Cortex of kidney (tissue), 1 donor: ENCODE results near the gene GPC5.
"Not testable (repeated sequence)": the region's sequence is repeated elsewhere in the genome, so short reads cannot be mapped to it uniquely, and the experiment has no call there.

Source experiments
- DNase-seq: peaks from one replicate; lab custom pipeline; 2025; lab: John Stamatoyannopoulos, UW

Gene GPC5

GRCh38 chr13:92843549-92843948 is 1445.1 kb downstream of the GPC5 start:
- DNase-seq = no peak

GRCh38 chr13:92849381-92849780 is 1451.0 kb downstream of the GPC5 start:
- no peak for DNase-seq

GRCh38 chr13:92864584-92865284 is 1466.3 kb downstream of the GPC5 start:
- no peak for DNase-seq

- DNase-seq = no peak
Observed at GRCh38 chr13:92873029-92873428, 1474.6 kb downstream of the GPC5 start.

GRCh38 chr13:92886535-92887077 is 1488.2 kb downstream of the GPC5 start:
- DNase-seq = no peak

- DNase-seq = no peak
Observed at GRCh38 chr13:92894447-92894846, 1496.0 kb downstream of the GPC5 start.

- no peak for DNase-seq
Observed at GRCh38 chr13:92896842-92897241, 1498.4 kb downstream of the GPC5 start.

DNA sequence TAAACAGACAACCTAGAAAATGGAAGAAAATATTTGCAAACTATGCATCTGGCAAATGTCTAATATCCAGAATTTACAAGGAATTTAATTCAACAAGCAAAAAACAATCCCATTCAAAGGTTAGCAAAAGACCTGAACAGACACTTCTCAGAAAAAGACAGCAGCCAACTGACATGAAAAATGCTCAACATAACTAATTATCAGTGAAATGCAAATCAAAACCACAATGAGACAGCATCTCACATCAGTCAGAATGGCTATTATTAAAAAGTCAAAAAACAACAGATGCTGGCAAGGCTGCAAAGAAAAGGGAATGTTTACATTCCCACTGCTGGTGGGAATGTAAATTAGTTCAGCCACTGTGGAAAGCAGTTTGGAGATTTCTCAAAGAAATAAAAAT is 1500.5 kb downstream of the GPC5 start:
- not testable (repeated sequence) for DNase-seq

GRCh38 chr13:92900446-92900845 is 1502.0 kb downstream of the GPC5 start:
- no peak for DNase-seq

GRCh38 chr13:92901739-92902138 is 1503.3 kb downstream of the GPC5 start:
- no peak for DNase-seq

DNA sequence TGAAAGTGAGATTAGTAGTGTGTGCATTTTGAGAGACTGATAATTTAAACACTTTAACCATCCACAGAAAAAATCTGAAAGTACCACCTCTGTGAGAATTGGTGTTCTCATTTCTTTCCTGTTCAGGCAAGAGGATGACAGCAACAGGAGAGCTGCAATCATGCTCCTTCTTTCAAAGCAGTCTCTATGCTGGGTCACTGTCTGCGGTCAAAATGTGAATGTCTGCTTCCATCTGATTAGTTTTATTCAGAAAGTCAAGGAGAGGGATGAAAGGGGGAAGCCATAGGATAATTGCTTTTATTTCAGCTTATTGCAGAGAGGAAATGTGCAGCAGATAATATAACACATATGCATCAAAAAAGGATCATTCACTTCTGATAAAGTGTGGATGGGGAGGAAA is 1514.2 kb downstream of the GPC5 start:
- DNase-seq = no peak

GRCh38 chr13:92913840-92914239 is 1515.4 kb downstream of the GPC5 start:
- DNase-seq = no peak
